Measurements from ENCODE around the gene TMEM258.

The TMEM258 gene

GRCh38 chr11:61742391-61742790, 50.0 kb downstream of the TMEM258 start:
- DNase-seq (ENCODE audit: low read depth in 2 of 2), result no peak

- DNase-seq (ENCODE audit: low read depth in 2 of 2), result no peak
Observed at GRCh38 chr11:61739966-61740365, 52.4 kb downstream of the TMEM258 start.

GRCh38 chr11:61739413-61739812, 53.0 kb downstream of the TMEM258 start:
- no peak for DNase-seq (ENCODE audit: low read depth in 2 of 2)

Measured in stimulated activated CD8-positive, alpha-beta memory T cell treated with anti-CD3 and anti-CD28 coated beads, Interleukin-2, amount 100 ng/mL, for 48 hours (primary cell).